Ectodermal cell (in vitro differentiated cells): ENCODE data around the gene MED29.

Experiments
- H3K27ac ChIP-seq: 2 replicates; pipeline ENCODE4 v1.7.0; 2013; ENCODE audit warnings: mild to moderate bottlenecking, low read depth, low read length; ENCODE audit not compliant: insufficient read depth, poor library complexity, severe bottlenecking
- H3K27me3 ChIP-seq: 2 replicates; pipeline ENCODE4 v1.7.0; 2013; ENCODE audit warnings: mild to moderate bottlenecking, low read length; ENCODE audit not compliant: insufficient read depth, control insufficient read depth, poor library complexity, severe bottlenecking
- H3K36me3 ChIP-seq: one replicate; pipeline ENCODE4 v1.7.0; 2013; ENCODE audit warnings: low read length; ENCODE audit not compliant: control insufficient read depth, insufficient read depth
- H3K4me1 ChIP-seq: one replicate; pipeline ENCODE4 v1.7.0; 2013; ENCODE audit warnings: low read length; ENCODE audit not compliant: control insufficient read depth, insufficient read depth
- H3K4me3 ChIP-seq: 2 replicates; pipeline ENCODE4 v1.7.0; 2013; ENCODE audit warnings: low read depth, low read length, control low read depth; ENCODE audit not compliant: insufficient read depth
- H3K9me3 ChIP-seq: 2 replicates; pipeline ENCODE4 v1.7.0; 2013; ENCODE audit warnings: mild to moderate bottlenecking, low read length, moderate library complexity; ENCODE audit not compliant: control insufficient read depth
- WGBS, 2 experiments: methylation state at CpG; one replicate each; pipeline ENCODE4 v1.1.7; 2013; ENCODE audit warnings: missing lambda C conversion rate in 2 of 2; 5-methylcytosine and 5-hydroxymethylcytosine counted together

The MED29 gene

GRCh38 chr19:39432677-39433025 lies 41.5 kb downstream of the MED29 start:
- no peak overlapping the region for H3K4me3 ChIP-seq
- no peak overlapping the region for H3K27ac ChIP-seq
- H3K36me3 ChIP-seq = peaks cover 24% of the 10 kb centered on the region
- H3K27me3 ChIP-seq = no peaks in the 10 kb centered on the region
- 96% methylated on average over 8 of the region's 8 CpGs for WGBS, 2 experiments
- H3K9me3 ChIP-seq = no peaks in the 10 kb centered on the region
- H3K4me1 ChIP-seq = peaks cover 23% of the 10 kb centered on the region

- H3K4me3 ChIP-seq = no peak overlapping the region
- no peak overlapping the region for H3K27ac ChIP-seq
- H3K27me3 ChIP-seq = no peaks in the 10 kb centered on the region
- no peaks in the 10 kb centered on the region for H3K9me3 ChIP-seq
- H3K36me3 ChIP-seq = peaks cover 24% of the 10 kb centered on the region
- WGBS, 2 experiments = 97 to 98% methylated on average over 8 of the region's 8 CpGs
- H3K4me1 ChIP-seq = peaks cover 22% of the 10 kb centered on the region
These were observed 42.4 kb downstream of the MED29 start for GRCh38 chr19:39433480-39434079.

GRCh38 chr19:39434123-39435076 lies 43.2 kb downstream of the MED29 start:
- 66 to 67% methylated on average over 10 of the region's 10 CpGs for WGBS, 2 experiments
- no peak overlapping the region for H3K27ac ChIP-seq

GRCh38 chr19:39435499-39436349 lies 44.5 kb downstream of the MED29 start, which contains the start of gene RPS16:
Gene RPS16 (minus strand): TSS chr19:39435949. CDS start chr19:39435895, 54 bp downstream.
- Histone ChIP-seq H3K27ac (peak within 1 kb of the TSS; percentile 81), H3K4me1 (peaks cover 14% of the 10 kb centered on the region), H3K36me3 (peaks cover 24% of the 10 kb centered on the region), H3K4me3 (peak within 1 kb of the TSS; percentile 70), H3K27me3 (no peaks in the 10 kb centered on the region), H3K9me3 (no peaks in the 10 kb centered on the region)
- WGBS, 2 experiments = 0 to 1% methylated on average over 61 of the region's 61 CpGs

More at GRCh38 chr19:39434123-39435076, 43.2 kb downstream of the MED29 start:
- Histone ChIP-seq H3K4me1 (peaks cover 14% of the 10 kb centered on the region), H3K4me3 (peak overlapping the region; percentile 70), H3K9me3 (no peaks in the 10 kb centered on the region), H3K27me3 (no peaks in the 10 kb centered on the region), H3K36me3 (peaks cover 24% of the 10 kb centered on the region)

GRCh38 chr19:39436350-39436716 lies 45.2 kb downstream of the MED29 start:
- Histone ChIP-seq H3K9me3 (no peaks in the 10 kb centered on the region), H3K4me3 (peak overlapping the region; percentile 70), H3K27ac (peak overlapping the region; percentile 81), H3K36me3 (peaks cover 24% of the 10 kb centered on the region), H3K4me1 (peaks cover 14% of the 10 kb centered on the region), H3K27me3 (no peaks in the 10 kb centered on the region)
- WGBS, 2 experiments = 9 to 11% methylated on average over 2 of the region's 2 CpGs

GRCh38 chr19:39438270-39438934 lies 47.2 kb downstream of the MED29 start:
- WGBS, 2 experiments = 91 to 93% methylated on average over 8 to 9 of the region's 9 CpGs
- H3K4me3 ChIP-seq = no peak overlapping the region
- peaks cover 14% of the 10 kb centered on the region for H3K36me3 ChIP-seq
- H3K4me1 ChIP-seq = peaks cover 14% of the 10 kb centered on the region
- H3K9me3 ChIP-seq = no peaks in the 10 kb centered on the region
- no peak overlapping the region for H3K27ac ChIP-seq
- no peaks in the 10 kb centered on the region for H3K27me3 ChIP-seq

- peak overlapping the region; percentile 72 for H3K4me3 ChIP-seq
- H3K9me3 ChIP-seq = no peaks in the 10 kb centered on the region
- H3K27me3 ChIP-seq = no peaks in the 10 kb centered on the region
- peak overlapping the region; percentile 87 for H3K27ac ChIP-seq
- WGBS, 2 experiments = 19 to 26% methylated on average over 17 of the region's 17 CpGs
- H3K36me3 ChIP-seq = no peaks in the 10 kb centered on the region
- H3K4me1 ChIP-seq = peaks cover 8% of the 10 kb centered on the region
These were observed 53.5 kb downstream of the MED29 start for GRCh38 chr19:39444598-39445195.

- no peaks in the 10 kb centered on the region for H3K27me3 ChIP-seq
These were observed 54.3 kb downstream of the MED29 start, which contains the start of gene SUPT5H for GRCh38 chr19:39445196-39446111. Gene SUPT5H (plus strand): TSS chr19:39445582. CDS start chr19:39445891, 309 bp downstream.

More at GRCh38 chr19:39445196-39446111, 54.3 kb downstream of the MED29 start, which contains the start of gene SUPT5H:
- Histone ChIP-seq H3K9me3 (no peaks in the 10 kb centered on the region), H3K36me3 (no peaks in the 10 kb centered on the region), H3K4me3 (peak within 1 kb of the TSS; percentile 72), H3K27ac (peak within 1 kb of the TSS; percentile 87), H3K4me1 (peaks cover 8% of the 10 kb centered on the region)
- 0 to 1% methylated on average over 68 of the region's 68 CpGs for WGBS, 2 experiments
